HCT116 (cell line): ENCODE results near the gene GALNT2. TPM values are rescaled to one million over a fixed set of nuclear protein-coding genes. Genes with fewer than 3 reads are reported as not detected.

Experiments used
- ATAC-seq: fragments of 200-7000 bp; cut with Tn5 transposase; 2 replicates; pipeline ENCODE4 v1.9.1; 2020; ENCODE audit warnings: mild to moderate bottlenecking, moderate library complexity
- BruUV-seq: library from RNA; stranded (reverse); fragments of 400-500 nt; replicated peaks from 2 replicates; lab custom pipeline; 2021; lab: Mats Ljungman, UMichigan
- CTCF ChIA-PET: fragments of 300-600 bp; sonication (Branson Sonifier 250); formaldehyde crosslinking; loops from one replicate; lab custom pipeline; 2021; ENCODE audit warnings: antibody characterized with exemption; lab: Charles Lee
- POLR2A ChIA-PET: fragments of 300-600, 350-600 bp; sonication (Branson Sonifier 250); formaldehyde crosslinking; loops from one replicate; lab custom pipeline; 2021; ENCODE audit warnings: antibody characterized with exemption; lab: Charles Lee
- RAD21 ChIA-PET, 2 experiments: fragments of 300-600 bp; sonication (Branson Sonifier 250); formaldehyde crosslinking; loops; one replicate each; lab custom pipeline; 2023; ENCODE audit warnings: low total read pairs in 2 of 2; ENCODE audit not compliant: uncharacterized antibody in 2 of 2, unreplicated experiment in 2 of 2, low non-redundant PET in 1 of 2; lab: Charles Lee
- DNase-seq: peaks from one replicate; pipeline ENCODE4 v3.0.0-alpha.2; 2010; ENCODE audit warnings: low read depth, low spot score
- H2AFZ ChIP-seq: fragments of 200-600 bp; shearing (Covaris generic), sonication (generic); 2 replicates; pipeline ENCODE4 v1.6.1; 2017; ENCODE audit warnings: low read depth, mixed run types, mixed read lengths, antibody characterized with exemption, low read length; ENCODE audit not compliant: poor library complexity, severe bottlenecking
- H3K27ac ChIP-seq: 2 replicates; pipeline ENCODE4 v1.5.1; 2012; ENCODE audit warnings: low read depth, low read length
- H3K27me3 ChIP-seq: fragments of 200-600 bp; sonication (generic); 2 replicates; pipeline ENCODE4 v1.6.1; 2016; ENCODE audit warnings: mixed run types, low read length, mixed read lengths; ENCODE audit not compliant: insufficient read depth
- H3K36me3 ChIP-seq, 2 experiments: fragments of 200-500 bp in 1 of 2; fragments of 200-600 bp in 1 of 2; sonication (Bioruptor generic) in 1 of 2; sonication (generic) in 1 of 2; 2 replicates each; pipeline versions ENCODE4 v1.5.1 to v1.6.1; 2014 to 2016; ENCODE audit warnings: low read length in 2 of 2, inconsistent platforms in 1 of 2, mixed read lengths in 1 of 2, mixed run types in 1 of 2; ENCODE audit not compliant: insufficient read depth in 2 of 2, control insufficient read depth in 1 of 2
- H3K4me1 ChIP-seq, 2 experiments: fragments of 200-600 bp in 1 of 2; sonication (generic) in 1 of 2; 2 replicates each; pipeline versions ENCODE4 v1.5.1 to v1.6.1; 2012 to 2017; ENCODE audit warnings: low read length in 2 of 2, inconsistent platforms in 1 of 2, mild to moderate bottlenecking in 1 of 2, mixed read lengths in 1 of 2, mixed run types in 1 of 2, moderate library complexity in 1 of 2; ENCODE audit not compliant: insufficient read depth in 2 of 2, control insufficient read depth in 1 of 2
- H3K4me2 ChIP-seq: fragments of 200-600 bp; sonication (generic); 2 replicates; pipeline ENCODE4 v1.6.1; 2017; ENCODE audit warnings: mixed run types, low read length, mixed read lengths
- H3K4me3 ChIP-seq, 2 experiments: fragments of 200-600 bp in 1 of 2; sonication (generic) in 1 of 2; replicated peaks in 1 of 2; 2 replicates each; pipeline ENCODE4 v1.5.1; 2011 to 2016; ENCODE audit warnings: low read length in 2 of 2, control low read depth in 1 of 2, low read depth in 1 of 2, mild to moderate bottlenecking in 1 of 2, mixed read lengths in 1 of 2, mixed run types in 1 of 2
- H3K79me2 ChIP-seq: fragments of 200-600 bp; sonication (generic); 2 replicates; pipeline ENCODE4 v1.6.1; 2017; ENCODE audit warnings: mild to moderate bottlenecking, mixed run types, low read length, moderate library complexity, mixed read lengths; ENCODE audit not compliant: insufficient read depth
- H3K9ac ChIP-seq: fragments of 200-600 bp; sonication (generic); 2 replicates; pipeline ENCODE4 v1.6.1; 2016; ENCODE audit warnings: low read length, mixed read lengths
- H3K9me2 ChIP-seq: fragments of 200-600 bp; sonication (generic), shearing (Covaris generic); 2 replicates; pipeline ENCODE4 v1.6.1; 2017; ENCODE audit warnings: mixed run types, mild to moderate bottlenecking, moderate library complexity; ENCODE audit not compliant: insufficient read depth
- H3K9me3 ChIP-seq, 2 experiments: fragments of 200-500 bp in 1 of 2; fragments of 200-600 bp in 1 of 2; sonication (Bioruptor generic) in 1 of 2; sonication (generic) in 1 of 2; 2 replicates each; pipeline ENCODE4 v1.6.1; 2014 to 2017; ENCODE audit warnings: low read length in 2 of 2, mixed read lengths in 2 of 2, inconsistent platforms in 1 of 2, low read depth in 1 of 2, mild to moderate bottlenecking in 1 of 2, mixed run types in 1 of 2, moderate library complexity in 1 of 2; ENCODE audit not compliant: control insufficient read depth in 1 of 2, insufficient read depth in 1 of 2
- H4K20me1 ChIP-seq: fragments of 200-600 bp; sonication (generic), shearing (Covaris generic); 2 replicates; pipeline ENCODE4 v1.6.1; 2017; ENCODE audit warnings: mixed run types, mild to moderate bottlenecking, moderate library complexity; ENCODE audit not compliant: insufficient read depth
- ATF3 ChIP-seq: IDR thresholded peaks from 2 replicates; pipeline ENCODE4 v1.6.1; 2012
- EZH2 ChIP-seq: fragments of 200-600 bp; sonication (generic); IDR thresholded peaks from 2 replicates; pipeline ENCODE4 v1.6.1; 2017; ENCODE audit warnings: antibody characterized with exemption, mixed run types
- FOSL1 ChIP-seq: IDR thresholded peaks from 2 replicates; pipeline ENCODE4 v1.6.1; 2012; ENCODE audit warnings: low read depth
- JUND ChIP-seq: IDR thresholded peaks from 2 replicates; pipeline ENCODE4 v1.6.1; 2012
- POLR2AphosphoS5 ChIP-seq: IDR thresholded peaks from 2 replicates; pipeline ENCODE4 v1.6.1; 2011; ENCODE audit warnings: mild to moderate bottlenecking, low read depth, low read length, moderate library complexity
- SIN3A ChIP-seq: IDR thresholded peaks from 2 replicates; pipeline ENCODE4 v1.6.1; 2012; ENCODE audit warnings: low read depth
- SP1 ChIP-seq: IDR thresholded peaks from 2 replicates; pipeline ENCODE4 v1.6.1; 2012; ENCODE audit warnings: low read depth
- intact Hi-C: fragments of 100-400 bp; cut with micrococcal nuclease; formaldehyde crosslinking; loops from 2 replicates; pipeline ENCODE4 v1.10.0; 2022
- total RNA-seq: library from RNA; stranded (reverse); gene quantifications from one replicate; pipeline ENCODE4 v1.2.1, GENCODE V29; 2021; ENCODE audit not compliant: unreplicated experiment

The GALNT2 gene
- total RNA-seq, 1 experiment from 2014 or later, result 40.8 TPM

GRCh38 chr1:230030122-230030821, 36.8 kb upstream of the GALNT2 start:
- H3K4me1 ChIP-seq, result no peaks in the 10 kb centered on the region
- intact Hi-C loops, result no loop called here
- no peak overlapping the region for H3K27ac ChIP-seq
- no peak overlapping the region for H3K4me3 ChIP-seq
- no peaks in the 10 kb centered on the region for H4K20me1 ChIP-seq
- H3K4me2 ChIP-seq, result no peak overlapping the region
- H3K9me2 ChIP-seq, result no peaks in the 10 kb centered on the region
- H2AFZ ChIP-seq, result no peak overlapping the region
- no peaks in the 10 kb centered on the region for H3K27me3 ChIP-seq
- no peak overlapping the region for H3K9ac ChIP-seq
- no peaks in the 10 kb centered on the region for H3K36me3 ChIP-seq
- ChIA-PET CTCF (no interaction called here), POLR2A (no interaction called here)
- ATAC-seq, result no peak
- no peak for DNase-seq
- no TSS peak for BruUV-seq
- TF ChIP-seq SIN3A, result no peak
- TF ChIP-seq FOSL1, result no peak
- TF ChIP-seq POLR2AphosphoS5, result no peak
- TF ChIP-seq SP1, result no peak
- TF ChIP-seq ATF3, result no peak
- no peak for TF ChIP-seq EZH2
- no peak for TF ChIP-seq JUND
- TF ChIP-seq, all 23 proteins: peak for 0
- no peaks in the 10 kb centered on the region for H3K79me2 ChIP-seq
- no peaks in the 10 kb centered on the region for H3K9me3 ChIP-seq
- RAD21 ChIA-PET, result no interaction called here

DNA sequence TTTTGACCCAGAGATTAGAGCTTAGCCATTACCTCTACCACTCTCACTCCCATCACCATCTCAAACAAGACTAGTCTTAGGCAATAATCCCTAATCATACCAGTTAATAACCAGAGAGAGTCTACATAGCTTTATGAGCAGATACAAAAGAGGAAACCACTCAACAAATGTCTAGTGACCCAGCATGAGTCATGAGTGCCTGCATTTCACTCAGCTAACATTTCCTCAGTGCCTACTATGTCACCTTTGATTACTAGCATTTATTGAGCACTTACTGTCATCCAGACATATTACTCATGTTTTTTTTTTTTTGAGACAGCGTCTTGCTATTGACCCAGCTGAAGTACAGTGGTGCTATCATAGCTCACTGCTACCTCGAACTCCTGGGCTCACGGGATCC, 35.9 kb upstream of the GALNT2 start:
- intact Hi-C loops, result no loop called here

More for the DNA sequence above, 35.9 kb upstream of the GALNT2 start:
- H4K20me1 ChIP-seq, result no peaks in the 10 kb centered on the region
- H3K27me3 ChIP-seq, result no peaks in the 10 kb centered on the region
- no peaks in the 10 kb centered on the region for H3K79me2 ChIP-seq
- ChIA-PET POLR2A (no interaction called here), CTCF (no interaction called here), RAD21 (no interaction called here)
- ATAC-seq (no peak), DNase-seq (no peak)
- H3K36me3 ChIP-seq, result no peaks in the 10 kb centered on the region
- H3K4me1 ChIP-seq, result no peaks in the 10 kb centered on the region
- no peaks in the 10 kb centered on the region for H3K9me2 ChIP-seq
- H3K9ac ChIP-seq, result no peak overlapping the region
- no TSS peak for BruUV-seq
- no peak overlapping the region for H3K4me3 ChIP-seq
- no peak overlapping the region for H3K4me2 ChIP-seq
- 0 out of 2 replicates have a peak, but pooled peaks have one; percentile 9 for TF ChIP-seq FOSL1
- TF ChIP-seq ATF3, result no peak
- no peaks in the 10 kb centered on the region for H3K9me3 ChIP-seq
- H2AFZ ChIP-seq, result no peak overlapping the region
- H3K27ac ChIP-seq, result no peak overlapping the region
